Dermis blood vessel endothelial cell (primary cell): Measurements from ENCODE around the gene DSCAM. TPM values are rescaled to one million over a fixed set of nuclear protein-coding genes. Genes with fewer than 3 reads are reported as not detected.

Experiments
- DNase-seq: peaks from one replicate; pipeline ENCODE4 v3.0.0; 2010
- total RNA-seq: library from RNA; depleted of rRNA; stranded (reverse); fragments of >200 nt; gene quantifications from 2 replicates; pipeline ENCODE4 v1.2.3, GENCODE V29; 2014

DSCAM gene
- total RNA-seq, 1 donor from 2014 or later: under 0.01 TPM

DNA sequence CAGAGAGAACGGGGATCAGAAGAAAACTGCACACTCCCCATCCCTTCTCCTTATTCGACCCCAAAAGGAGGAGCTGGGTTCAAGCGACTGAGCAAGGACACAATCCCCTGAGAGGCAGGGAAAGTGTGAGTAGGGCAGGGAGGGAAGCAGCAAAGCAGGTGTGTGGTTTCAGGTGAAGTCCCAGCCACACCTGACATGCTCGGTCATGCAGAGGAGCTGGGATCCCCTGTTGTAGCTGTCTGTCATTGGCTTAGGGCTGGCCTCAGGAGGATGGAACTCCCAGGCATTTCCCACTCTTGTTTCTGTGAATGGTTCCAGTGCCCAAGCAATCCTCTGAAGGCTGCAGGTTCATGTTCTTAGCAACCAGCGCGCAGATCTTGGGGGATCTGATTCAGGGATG, 150.7 kb downstream of the DSCAM start:
- DNase-seq: no peak

DNA sequence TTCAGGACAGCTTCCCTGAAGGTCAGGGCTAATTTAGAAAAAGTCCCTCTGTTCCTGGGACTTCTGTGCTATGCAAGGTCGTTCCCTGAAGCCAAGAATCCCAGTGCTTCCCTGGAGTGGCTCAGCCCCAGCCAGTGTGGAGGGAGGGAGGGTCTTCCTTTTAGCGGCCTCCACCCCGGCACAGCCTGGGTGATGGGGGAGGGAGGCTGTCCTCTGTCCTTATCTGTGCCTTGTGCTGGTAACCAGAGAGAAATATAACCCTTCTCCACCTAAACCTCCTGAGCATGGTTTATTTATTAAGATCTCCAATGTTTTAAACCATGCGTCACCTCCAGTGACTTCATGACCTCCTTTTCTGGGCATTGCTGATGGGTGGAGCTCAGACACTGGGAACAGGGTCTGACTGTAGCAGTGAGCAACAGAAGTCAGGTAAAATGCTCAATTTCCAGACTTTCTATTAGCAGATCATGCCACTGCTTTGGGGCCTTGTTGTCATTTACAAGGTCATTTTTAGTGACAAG, 157.1 kb downstream of the DSCAM start:
- no peak for DNase-seq

DNA sequence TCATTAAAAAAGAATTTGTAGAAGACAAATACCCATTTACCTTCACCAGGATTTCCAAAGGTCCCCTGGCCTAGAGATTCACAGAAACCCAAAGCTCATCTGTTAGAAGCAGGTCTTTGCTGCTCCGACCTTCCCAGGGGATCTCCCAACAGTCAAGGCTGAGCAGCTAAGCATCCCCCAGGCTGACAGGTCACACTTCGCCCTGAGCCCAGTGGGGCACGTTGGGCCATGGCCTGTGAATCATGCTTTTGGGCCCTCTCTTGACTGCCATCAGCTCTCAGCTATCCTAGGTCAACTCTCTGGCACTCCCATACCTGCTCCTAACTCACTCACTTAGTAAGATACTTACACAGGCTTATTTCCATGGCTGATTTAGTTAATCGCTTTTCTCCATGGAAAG, 157.7 kb downstream of the DSCAM start:
- DNase-seq: no peak

DNA sequence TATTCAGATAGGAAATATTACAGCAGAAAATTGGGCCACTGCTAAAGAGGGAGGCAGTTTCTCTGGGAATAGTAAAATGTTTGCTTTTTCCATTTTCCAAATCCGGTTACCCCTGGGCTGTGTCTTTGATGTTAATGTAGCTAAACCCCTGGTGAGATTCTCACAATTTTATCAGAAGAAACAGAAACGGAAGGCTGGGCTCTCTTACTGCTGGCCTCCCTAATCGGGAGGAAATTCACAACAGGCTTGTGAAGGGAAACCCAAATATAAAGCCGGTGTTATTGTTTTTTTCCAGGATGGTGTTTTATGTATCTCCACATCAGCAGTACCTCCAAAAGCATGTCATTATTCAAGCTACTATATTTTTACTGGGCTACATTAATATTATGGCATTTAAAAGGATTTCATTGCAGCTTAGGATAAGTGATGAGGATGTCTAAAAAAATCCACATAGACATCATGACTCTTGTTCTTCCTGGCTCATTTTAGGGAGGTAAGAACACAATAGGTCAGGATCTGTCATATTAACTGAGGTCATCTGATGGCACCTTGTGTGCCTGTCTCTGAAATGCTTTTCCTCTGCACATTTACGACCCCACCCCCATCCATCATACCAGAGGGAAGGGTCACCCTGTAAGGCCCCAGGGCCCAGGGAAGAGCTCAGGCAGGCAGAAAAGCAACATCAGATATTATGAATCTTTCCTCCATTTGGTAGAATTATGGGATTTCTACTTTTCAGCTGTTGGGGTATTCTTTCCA, 158.7 kb downstream of the DSCAM start:
- DNase-seq: no peak

DNA sequence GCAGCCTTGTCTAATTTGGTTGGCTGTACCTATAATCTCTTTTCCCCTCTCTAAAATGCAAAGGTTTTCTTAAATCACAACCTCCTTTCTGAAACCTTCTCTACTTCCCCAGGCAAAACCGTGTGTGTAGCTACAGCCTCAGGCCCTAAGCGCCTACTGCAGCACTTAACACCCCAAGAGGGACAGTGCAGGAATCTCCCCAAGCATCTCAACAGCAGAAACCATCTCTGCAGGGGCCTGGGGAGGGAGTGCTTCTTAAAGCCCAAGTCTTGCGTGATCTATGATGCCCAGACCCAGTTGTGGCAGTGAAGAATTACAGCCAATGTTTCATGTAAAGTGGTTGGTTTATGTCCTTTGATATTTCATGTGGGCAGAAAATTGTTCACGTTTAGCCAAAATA, 159.3 kb downstream of the DSCAM start:
- DNase-seq: no peak

DNA sequence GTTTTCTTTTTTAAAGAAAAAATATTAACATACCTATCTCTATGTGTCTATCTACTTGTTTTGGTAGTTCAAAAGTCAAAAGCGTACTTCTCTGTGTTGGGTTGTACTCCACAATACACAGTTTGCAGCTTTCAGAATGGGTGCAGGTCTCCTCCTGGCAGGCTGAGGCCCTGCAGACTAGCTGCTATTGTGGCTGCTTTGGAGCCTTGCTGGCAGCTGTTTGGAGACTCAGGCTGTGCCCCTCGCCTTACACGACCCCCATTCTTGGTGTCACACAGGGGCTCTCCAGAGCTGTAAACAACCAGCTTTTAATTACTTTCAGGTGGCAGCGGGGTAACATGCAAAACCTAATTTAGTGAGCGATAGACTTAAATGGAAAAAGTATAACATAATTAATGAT, 160.4 kb downstream of the DSCAM start:
- DNase-seq: no peak

DNA sequence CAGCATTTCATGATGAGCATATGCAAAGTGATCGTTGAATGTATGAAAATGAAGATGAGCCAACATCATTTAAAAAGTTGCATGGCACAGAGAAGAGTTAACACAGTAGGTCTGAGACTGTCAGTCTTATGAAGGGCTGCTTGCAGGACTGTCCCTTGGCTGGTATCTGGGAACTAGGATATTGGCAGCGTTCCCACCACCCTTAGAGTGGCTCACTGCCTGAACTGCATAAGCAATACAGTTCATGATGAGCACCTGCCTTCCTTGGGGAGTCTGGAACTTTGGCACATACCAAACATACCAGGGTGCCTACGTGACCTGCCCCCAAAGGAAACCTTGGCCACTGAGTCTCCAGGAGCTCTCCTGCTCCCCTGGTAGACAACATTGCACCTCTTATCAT, 161.8 kb downstream of the DSCAM start:
- DNase-seq: no peak

DNA sequence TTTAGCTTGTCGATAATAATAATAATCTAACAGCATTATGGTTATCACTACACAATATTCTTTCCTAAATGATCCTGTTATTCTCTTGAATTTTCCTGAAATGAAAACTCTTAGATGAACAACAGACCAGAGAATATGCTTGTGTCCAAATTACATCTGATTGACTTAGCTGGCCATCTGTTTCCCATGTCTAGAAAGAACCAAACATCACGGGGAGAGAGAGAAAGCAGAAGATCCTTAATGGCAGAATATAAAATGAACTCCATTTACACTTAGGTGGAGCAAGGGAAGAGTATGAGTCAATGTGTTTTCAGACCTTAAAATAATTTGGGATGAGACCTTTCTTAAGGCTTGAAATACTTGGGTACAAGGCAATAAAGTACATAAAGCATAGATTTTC, 162.2 kb downstream of the DSCAM start:
- no peak for DNase-seq

DNA sequence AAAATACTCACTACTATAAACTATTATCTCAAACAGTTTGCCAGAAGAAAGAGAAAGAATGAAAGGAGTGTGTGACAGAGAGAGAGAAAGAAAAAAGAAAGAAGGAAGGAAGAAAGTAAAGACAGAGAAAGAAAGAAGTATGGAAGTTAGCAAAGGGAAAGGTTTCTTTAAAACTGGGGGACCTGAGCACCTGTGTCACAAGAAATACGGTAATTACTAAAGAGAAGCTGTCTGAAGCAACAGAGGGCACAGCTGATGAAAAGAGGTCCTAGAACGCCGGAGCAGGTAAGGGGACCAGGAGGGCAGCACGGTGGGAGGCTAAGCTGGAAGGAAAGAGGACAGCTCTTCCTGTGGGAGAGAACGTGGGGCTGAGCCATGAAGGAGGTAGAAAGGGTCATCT, 163.6 kb downstream of the DSCAM start:
- DNase-seq: no peak

DNA sequence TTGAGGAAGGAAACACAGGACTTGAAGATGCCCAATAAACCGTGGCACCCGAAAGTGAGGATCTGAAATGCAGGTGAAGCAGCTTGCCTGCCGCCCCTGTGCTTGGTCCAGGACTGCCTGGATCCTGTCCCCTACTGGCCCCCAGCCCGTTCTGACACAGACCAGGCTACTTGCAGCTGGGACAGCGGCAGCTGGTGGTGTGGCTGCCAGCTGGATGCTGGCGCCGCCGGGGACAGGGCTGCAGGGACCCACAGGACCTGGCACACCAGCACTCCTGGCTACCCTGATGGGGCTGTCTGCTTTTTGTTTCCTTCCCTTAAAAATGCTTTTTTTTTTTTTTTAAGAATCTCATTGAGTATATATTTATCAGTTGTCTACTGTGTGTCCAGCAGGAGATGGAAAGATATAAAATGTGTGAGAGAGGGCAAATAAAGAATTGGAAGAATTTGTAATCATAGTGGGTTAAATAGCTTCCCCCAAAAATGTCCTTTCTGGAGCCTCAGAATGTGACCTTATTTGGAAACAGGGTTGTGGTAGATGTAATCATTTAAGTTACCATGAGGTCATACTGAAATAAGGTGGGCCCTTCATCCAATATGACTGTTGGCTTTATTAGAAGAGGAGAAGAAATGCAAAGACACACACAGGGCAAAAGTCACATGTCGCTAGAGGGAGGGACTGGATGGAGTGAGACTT, 165.6 kb downstream of the DSCAM start:
- no peak for DNase-seq

DNA sequence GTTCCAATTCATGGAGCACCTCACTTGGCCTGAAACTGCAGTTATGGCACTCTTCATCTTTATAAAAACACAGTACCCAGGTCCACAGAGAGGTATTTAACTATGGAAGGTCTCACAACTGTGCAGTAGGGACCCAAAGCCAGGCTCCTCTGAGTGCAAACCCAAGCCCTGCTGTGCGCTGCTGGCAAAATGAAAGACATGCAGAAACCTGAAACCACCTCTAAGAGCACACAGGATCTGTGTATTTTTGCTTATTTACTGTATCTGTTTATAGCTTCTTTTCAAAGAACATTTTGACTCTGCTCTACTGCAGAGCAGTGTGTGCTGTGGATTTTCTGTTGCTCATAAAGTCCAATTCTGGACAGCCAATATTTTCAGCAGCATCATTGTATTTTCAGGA, 166.6 kb downstream of the DSCAM start:
- no peak for DNase-seq

DNA sequence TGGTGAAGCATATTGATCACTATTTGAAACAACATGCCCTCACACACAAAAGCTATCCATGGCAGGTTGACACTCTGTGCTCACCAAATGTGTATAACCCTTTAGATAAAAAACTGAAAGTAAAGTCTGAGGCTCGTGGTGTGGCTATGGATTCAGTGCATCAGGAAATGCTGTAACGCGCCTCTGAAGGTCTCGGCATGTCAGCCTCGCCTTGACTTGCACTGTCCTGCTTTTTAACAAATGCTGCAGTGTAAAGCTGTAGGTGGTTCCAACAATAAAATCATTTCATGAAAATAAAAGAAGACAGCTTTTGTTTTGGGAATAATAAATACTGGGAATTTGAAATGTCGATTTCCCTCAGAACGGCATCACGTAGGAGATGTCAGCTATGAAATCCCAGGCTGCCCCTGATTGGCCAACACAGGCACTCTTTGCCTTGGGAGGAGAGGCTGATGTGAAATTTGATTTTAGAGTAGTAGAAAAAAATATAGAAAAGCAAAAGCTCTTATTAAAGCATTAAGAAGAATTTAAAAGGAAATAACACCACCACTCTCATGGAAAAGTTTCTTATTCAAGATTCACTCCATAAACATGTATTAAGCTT, 168.2 kb downstream of the DSCAM start:
- no peak for DNase-seq

DNA sequence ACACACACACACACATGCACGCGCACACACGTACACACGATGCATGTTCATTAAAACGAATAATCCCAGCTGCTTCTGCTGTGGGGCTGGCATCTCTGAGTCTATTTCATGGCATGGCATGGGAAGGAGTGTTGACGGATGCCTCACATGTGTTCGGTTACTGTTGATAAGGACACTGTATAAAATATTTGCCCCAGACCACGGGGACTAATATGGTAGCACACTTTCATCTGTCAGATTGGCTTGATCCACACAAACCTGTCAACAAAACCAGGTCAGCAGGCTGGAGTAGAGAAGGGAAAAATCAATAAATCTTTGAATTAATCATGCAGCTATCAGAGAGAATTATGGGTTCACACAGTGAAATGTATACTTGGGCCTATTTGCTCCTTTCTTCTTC, 171.9 kb downstream of the DSCAM start:
- no peak for DNase-seq

DNA sequence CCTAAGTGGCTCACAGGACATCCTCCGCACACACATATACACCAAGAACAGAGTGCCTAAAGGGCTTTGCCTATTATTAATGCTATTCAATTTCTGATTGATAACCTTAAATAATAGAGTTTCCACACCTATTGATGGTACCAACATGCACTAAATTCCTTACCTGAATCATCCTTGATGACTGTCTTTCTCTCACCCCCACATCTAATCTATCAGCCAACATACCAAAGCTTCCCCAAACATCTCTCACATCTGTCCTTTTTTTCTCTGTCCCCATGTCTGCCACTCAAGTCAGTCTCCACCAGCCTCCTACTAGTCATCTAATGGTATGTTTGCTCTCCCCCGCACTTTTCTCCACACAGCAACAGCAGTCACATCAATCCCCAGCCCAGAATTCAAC, 174.4 kb downstream of the DSCAM start:
- DNase-seq: no peak

DNA sequence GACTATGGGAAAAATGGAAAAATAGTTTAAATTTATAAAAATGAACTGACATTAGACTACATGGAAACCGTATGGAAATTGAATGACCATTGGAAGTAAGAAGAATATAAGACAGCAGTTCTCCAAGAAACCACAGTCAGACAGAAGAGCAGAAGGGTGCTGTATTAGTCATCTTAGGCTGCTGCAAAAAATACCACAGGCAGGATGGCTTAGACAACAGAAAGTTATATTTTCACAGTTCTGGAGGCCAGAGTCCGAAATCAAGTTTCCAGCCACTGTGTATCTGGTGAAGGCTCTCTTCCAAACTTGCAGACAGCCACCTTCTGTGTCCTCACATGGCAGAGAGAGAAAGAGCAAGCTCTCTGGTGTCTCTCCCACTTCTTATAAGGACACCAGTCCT, 175.2 kb downstream of the DSCAM start:
- no peak for DNase-seq

DNA sequence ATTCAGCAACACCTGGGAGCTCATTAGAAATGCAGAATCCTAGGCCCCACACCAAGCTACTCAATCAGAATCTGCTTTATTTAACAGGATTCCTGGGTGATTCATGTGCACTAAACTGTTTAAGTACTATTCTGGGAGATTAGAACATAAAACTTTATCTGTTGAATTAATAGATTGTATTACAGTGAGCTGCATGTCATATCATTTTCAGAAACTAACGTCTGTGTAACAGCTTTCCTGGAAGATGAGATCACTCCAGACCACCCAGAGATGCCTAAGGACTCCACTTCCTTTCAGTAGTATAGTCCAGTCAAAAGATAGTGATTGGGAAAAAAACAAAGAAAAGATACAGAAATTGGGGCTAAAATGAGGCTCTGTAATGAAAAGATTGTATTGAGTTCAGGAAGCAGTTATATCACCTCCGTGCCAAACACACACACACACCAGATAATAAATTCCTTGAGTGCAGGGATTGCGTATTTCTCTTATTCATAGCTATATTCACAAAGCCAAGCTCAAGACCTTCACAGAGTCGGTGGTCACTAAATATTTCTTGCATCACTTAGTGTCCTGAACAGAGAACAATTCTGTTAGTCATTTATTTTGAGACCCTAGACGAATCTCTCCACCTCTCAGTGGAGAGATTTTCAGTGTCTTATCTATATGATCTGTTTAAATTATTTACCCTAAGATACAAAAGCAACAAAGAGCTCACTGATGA, 178.2 kb downstream of the DSCAM start:
- no peak for DNase-seq

DNA sequence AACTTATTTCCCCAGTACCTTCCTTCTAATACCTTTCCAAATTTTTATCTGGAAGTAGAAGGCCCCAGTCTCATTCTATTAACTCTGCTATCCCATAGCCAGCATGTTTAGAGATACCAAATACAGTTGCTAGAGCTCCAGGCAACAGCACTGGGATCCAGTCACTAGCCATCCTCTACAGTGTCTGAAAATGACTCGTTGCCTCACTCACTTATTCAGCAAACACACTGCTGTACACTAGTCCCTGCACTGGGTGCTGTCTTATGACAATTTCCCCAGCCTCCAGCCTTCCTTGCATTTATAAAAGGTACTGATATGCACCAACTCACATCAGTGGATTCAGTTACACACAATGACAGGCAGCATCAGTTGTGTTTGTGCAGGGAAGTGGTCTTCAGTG, 179.0 kb downstream of the DSCAM start:
- no peak for DNase-seq

DNA sequence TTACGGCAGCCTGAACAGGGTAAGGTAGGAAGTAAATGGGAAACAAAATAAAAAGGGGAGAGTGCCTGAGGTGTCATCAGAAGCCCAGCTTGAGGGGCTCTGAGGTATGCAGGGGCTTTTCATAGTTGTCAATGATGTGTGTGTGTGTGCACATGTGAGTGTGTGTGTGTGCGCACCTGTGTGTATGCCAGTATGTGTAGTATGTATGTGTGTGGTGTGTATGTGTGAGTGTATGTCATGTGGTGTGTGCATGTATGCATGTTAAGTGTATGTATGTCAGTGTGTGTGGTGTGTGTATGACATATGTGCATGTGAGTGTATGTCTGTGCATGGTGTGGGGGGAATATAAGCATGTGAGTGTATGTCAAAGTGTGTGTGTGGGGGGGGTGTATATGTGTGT, 184.1 kb downstream of the DSCAM start:
- DNase-seq: no peak

DNA sequence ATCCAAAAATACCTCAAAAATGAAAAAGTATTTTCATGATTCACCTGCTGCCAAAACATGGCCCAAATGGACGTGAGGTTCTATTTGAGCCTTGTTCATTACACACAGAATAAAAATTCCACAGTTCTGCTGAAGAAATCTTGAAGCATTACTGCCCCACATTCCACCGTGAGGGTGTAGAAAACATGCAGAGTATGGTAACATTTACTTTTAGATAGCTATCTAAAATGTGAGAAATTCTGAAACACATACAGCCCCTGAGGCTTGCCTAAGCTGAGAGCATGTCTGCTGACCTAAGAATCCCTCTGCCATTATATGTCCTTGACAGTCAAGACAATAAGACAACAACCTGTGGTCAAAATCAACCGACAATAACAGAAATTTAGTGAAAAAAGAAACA, 186.5 kb downstream of the DSCAM start:
- no peak for DNase-seq

DNA sequence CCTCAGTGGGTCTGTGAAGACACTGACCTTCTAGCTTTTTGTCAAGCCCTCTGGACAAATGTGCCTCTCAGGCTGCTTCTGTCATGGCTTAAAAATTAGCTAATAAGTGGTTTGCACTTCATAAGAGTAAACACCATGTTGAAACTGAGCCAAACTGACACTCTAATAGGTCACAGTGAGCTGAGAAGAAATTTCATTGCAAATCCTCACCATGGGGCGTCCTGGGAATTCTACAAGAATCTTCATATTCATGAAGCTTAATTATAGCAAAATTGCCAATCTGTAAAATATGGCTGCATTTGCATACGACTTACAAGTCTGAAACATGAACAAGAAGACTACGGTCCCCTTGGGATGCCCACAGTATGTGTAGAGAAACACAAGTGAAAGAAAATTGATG, 188.6 kb downstream of the DSCAM start:
- no peak for DNase-seq

DNA sequence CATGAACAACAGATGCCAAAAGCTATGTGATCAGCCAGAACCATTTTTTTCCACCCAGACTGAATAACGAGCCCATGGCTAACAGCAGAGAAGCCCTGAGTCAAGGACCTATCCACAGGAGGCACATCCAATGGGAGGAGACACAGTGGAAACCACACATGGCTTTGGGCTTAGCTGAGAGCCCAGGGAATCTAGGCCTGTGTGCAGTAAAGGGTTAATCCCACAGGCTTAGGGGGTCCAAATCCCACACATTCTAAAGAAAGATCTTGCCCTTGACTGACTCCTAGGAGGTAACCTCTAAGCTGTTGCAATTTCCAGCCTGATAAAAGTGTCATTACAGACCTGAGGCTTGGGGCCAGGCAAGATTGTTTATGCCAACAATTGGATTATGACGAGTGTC, 194.5 kb downstream of the DSCAM start:
- DNase-seq: no peak

DNA sequence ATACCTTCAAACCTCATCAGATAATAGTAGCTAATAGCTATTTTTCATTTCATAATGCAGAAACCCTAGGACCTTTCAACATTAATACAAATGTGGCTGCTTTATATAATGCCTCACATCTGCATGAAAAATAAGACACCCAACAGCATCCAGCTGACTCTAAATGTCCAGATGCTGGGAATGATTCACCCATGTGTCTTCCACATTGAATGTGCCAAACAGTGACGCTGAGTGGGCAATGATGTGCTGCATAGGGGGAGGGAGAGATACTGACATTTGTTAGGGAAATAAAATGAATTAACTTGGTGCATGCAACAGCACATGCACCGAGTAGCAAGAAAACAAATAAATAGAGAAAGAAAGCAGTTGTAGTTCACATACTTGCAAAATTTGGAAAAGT, 199.3 kb downstream of the DSCAM start:
- DNase-seq: no peak

DNA sequence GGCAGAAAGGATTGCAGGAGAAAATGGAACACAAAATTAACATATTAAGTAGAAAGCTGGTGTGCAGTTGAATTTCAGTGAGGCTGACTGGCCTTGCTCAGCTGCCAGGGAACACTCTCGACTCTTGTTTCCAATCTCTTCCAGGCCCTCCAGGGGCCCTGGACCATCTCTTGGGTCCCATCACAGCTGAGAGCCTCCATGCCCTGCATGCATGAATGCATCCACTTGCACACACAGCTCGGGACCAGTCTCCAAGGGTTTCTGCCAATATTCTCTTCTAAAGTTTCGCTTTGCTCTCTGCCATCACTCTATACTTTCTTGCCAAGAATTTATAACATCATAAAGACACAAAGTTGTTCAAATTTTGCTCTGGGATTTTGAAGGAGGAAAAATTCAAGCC, 200.3 kb downstream of the DSCAM start:
- no peak for DNase-seq
